Hepatocyte (in vitro differentiated cells): ENCODE results near the gene APOM. TPM values are rescaled to one million over a fixed set of nuclear protein-coding genes. Genes with fewer than 3 reads are reported as not detected.
A peak's percentile ranks its signal among the peaks of the same experiment; 100 is the strongest.

Experiments used
- DNase-seq: peaks from one replicate; pipeline ENCODE4 v3.0.0-alpha.2; 2016; ENCODE audit warnings: low spot score
- H2AFZ ChIP-seq: fragments of 200-600 bp; sonication (generic); 2 replicates; pipeline ENCODE4 v1.6.0; 2016; ENCODE audit warnings: antibody characterized with exemption, mild to moderate bottlenecking
- H3K27ac ChIP-seq: fragments of 200-600 bp; sonication (generic); 2 replicates; pipeline ENCODE4 v1.5.1; 2016; ENCODE audit warnings: mild to moderate bottlenecking
- H3K27me3 ChIP-seq: fragments of 200-600 bp; sonication (generic); 2 replicates; pipeline ENCODE4 v1.6.1; 2016
- H3K36me3 ChIP-seq: fragments of 200-600 bp; sonication (generic); replicated peaks from 2 replicates; pipeline ENCODE4 v1.5.1; 2016; ENCODE audit warnings: low read depth; ENCODE audit not compliant: insufficient read depth
- H3K4me1 ChIP-seq: fragments of 200-600 bp; sonication (generic); 2 replicates; pipeline ENCODE4 v1.5.1; 2016; ENCODE audit warnings: mild to moderate bottlenecking, moderate library complexity; ENCODE audit not compliant: insufficient read depth
- H3K4me2 ChIP-seq: fragments of 200-600 bp; sonication (generic); 2 replicates; pipeline ENCODE4 v1.6.0; 2016
- H3K4me3 ChIP-seq: fragments of 200-600 bp; sonication (generic); 2 replicates; pipeline ENCODE4 v1.5.1; 2016; ENCODE audit warnings: mild to moderate bottlenecking
- H3K79me2 ChIP-seq: fragments of 200-600 bp; sonication (generic); 2 replicates; pipeline ENCODE4 v1.6.0; 2017; ENCODE audit warnings: mild to moderate bottlenecking
- H3K9me2 ChIP-seq: fragments of 200-600 bp; sonication (generic); replicated peaks from 2 replicates; pipeline ENCODE4 v1.6.0; 2017; ENCODE audit warnings: mild to moderate bottlenecking; ENCODE audit not compliant: insufficient read depth
- H3K9me3 ChIP-seq: fragments of 200-600 bp; sonication (generic); 2 replicates; pipeline ENCODE4 v1.5.1; 2016; ENCODE audit warnings: low read depth, mild to moderate bottlenecking
- H4K20me1 ChIP-seq: fragments of 200-600 bp; sonication (generic); 2 replicates; pipeline ENCODE4 v1.6.0; 2016; ENCODE audit warnings: mild to moderate bottlenecking; ENCODE audit not compliant: insufficient read depth, poor library complexity, severe bottlenecking
- CTCF ChIP-seq: fragments of 200-600 bp; sonication (generic); IDR thresholded peaks from 2 replicates; pipeline ENCODE4 v1.5.1; 2016; ENCODE audit warnings: antibody characterized with exemption, mild to moderate bottlenecking; ENCODE audit not compliant: poor library complexity
- EZH2 ChIP-seq: fragments of 200-600 bp; sonication (generic); IDR thresholded peaks from 2 replicates; pipeline ENCODE4 v1.6.1; 2016; ENCODE audit warnings: antibody characterized with exemption, mild to moderate bottlenecking, borderline replicate concordance
- EZH2phosphoT487 ChIP-seq: fragments of 200-600 bp; sonication (generic); IDR thresholded peaks from one replicate; pipeline ENCODE4 v1.6.1; 2018; ENCODE audit warnings: antibody characterized with exemption, mild to moderate bottlenecking, low read depth, moderate library complexity; ENCODE audit not compliant: unreplicated experiment, severe bottlenecking
- WGBS: methylation state at CpG from one replicate; pipeline ENCODE4 v1.1.6; 2016; ENCODE audit warnings: low lambda C conversion rate; ENCODE audit errors: missing lambda C conversion rate; 5-methylcytosine and 5-hydroxymethylcytosine counted together
- polyA plus RNA-seq: library from polyadenylated mRNA; unstranded; fragments of >200 nt; fragmentation: Nextera tagmentation; extraction: Ambion mirVana; gene quantifications from 2 replicates; pipeline ENCODE4 v1.2.1, GENCODE V29; 2016
- total RNA-seq: library from RNA; depleted of rRNA; stranded (reverse); fragments of >200 nt; gene quantifications from 2 replicates; pipeline ENCODE4 v1.2.3, GENCODE V29; 2014

The APOM gene
- total and polyA plus RNA-seq, 2 experiments from 2014 or later, result 9.3 to 40.7 TPM

- no peaks in the 10 kb centered on the region for H3K9me2 ChIP-seq
- peaks cover 30% of the 10 kb centered on the region for H3K4me1 ChIP-seq
- H3K4me3 ChIP-seq, result no peak overlapping the region
These were observed 2.5 kb downstream of the APOM start for GRCh38 chr6:31658158-31658688.

GRCh38 chr6:31658983-31659648 lies 3.4 kb downstream of the APOM start:
- TF ChIP-seq EZH2 (no peak), CTCF (no peak), EZH2phosphoT487 (no peak)
- H3K27ac ChIP-seq, result no peak overlapping the region
- H3K9me2 ChIP-seq, result no peaks in the 10 kb centered on the region
- peak overlapping the region; percentile 97 for H3K4me2 ChIP-seq
- H2AFZ ChIP-seq, result no peak overlapping the region
- no peaks in the 10 kb centered on the region for H3K36me3 ChIP-seq
- H3K4me3 ChIP-seq, result peak overlapping the region; percentile 55
- no peaks in the 10 kb centered on the region for H3K27me3 ChIP-seq
- H3K4me1 ChIP-seq, result peaks cover 32% of the 10 kb centered on the region
- no peak for DNase-seq
- H3K79me2 ChIP-seq, result peaks cover 75% of the 10 kb centered on the region
- 88% methylated on average over 13 of the region's 13 CpGs for WGBS
- H3K9me3 ChIP-seq, result no peaks in the 10 kb centered on the region
- H4K20me1 ChIP-seq, result peaks cover 13% of the 10 kb centered on the region

More at GRCh38 chr6:31658158-31658688, 2.5 kb downstream of the APOM start:
- 86% methylated on average over 4 of the region's 4 CpGs for WGBS
- peaks cover 75% of the 10 kb centered on the region for H3K79me2 ChIP-seq
- H3K36me3 ChIP-seq, result no peaks in the 10 kb centered on the region
- H3K9me3 ChIP-seq, result no peaks in the 10 kb centered on the region
- no peak for DNase-seq
- no peaks in the 10 kb centered on the region for H3K27me3 ChIP-seq
- peaks cover 13% of the 10 kb centered on the region for H4K20me1 ChIP-seq
- no peak overlapping the region for H3K27ac ChIP-seq
- H3K4me2 ChIP-seq, result peak overlapping the region; percentile 97
- H2AFZ ChIP-seq, result no peak overlapping the region
- TF ChIP-seq CTCF (no peak), EZH2 (no peak), EZH2phosphoT487 (no peak)

GRCh38 chr6:31659649-31660380 lies 4.1 kb downstream of the APOM start:
- no peaks in the 10 kb centered on the region for H3K36me3 ChIP-seq
- peak overlapping the region; percentile 55 for H3K4me3 ChIP-seq
- WGBS, result 38% methylated on average over 13 of the region's 13 CpGs
- H3K4me2 ChIP-seq, result peak overlapping the region; percentile 97
- H3K27ac ChIP-seq, result peak overlapping the region; percentile 89
- H3K79me2 ChIP-seq, result peaks cover 70% of the 10 kb centered on the region
- H3K9me3 ChIP-seq, result no peaks in the 10 kb centered on the region
- no peaks in the 10 kb centered on the region for H3K9me2 ChIP-seq
- peak; percentile 46 for DNase-seq
- H4K20me1 ChIP-seq, result peaks cover 13% of the 10 kb centered on the region
- H3K4me1 ChIP-seq, result peaks cover 34% of the 10 kb centered on the region
- H3K27me3 ChIP-seq, result no peaks in the 10 kb centered on the region
- H2AFZ ChIP-seq, result no peak overlapping the region
- TF ChIP-seq EZH2phosphoT487 (no peak), CTCF (no peak), EZH2 (no peak)
